HCT116 (cell line): Measurements from ENCODE around the gene CEP72. TPM values are rescaled to one million over a fixed set of nuclear protein-coding genes. Genes with fewer than 3 reads are reported as not detected.

ENCODE experiments used
- ATAC-seq: fragments of 200-7000 bp; cut with Tn5 transposase; 2 replicates; pipeline ENCODE4 v1.9.1; 2020; ENCODE audit warnings: mild to moderate bottlenecking, moderate library complexity
- BruUV-seq: library from RNA; stranded (reverse); fragments of 400-500 nt; replicated peaks from 2 replicates; lab custom pipeline; 2021; lab: Mats Ljungman, UMichigan
- CTCF ChIA-PET: fragments of 300-600 bp; sonication (Branson Sonifier 250); formaldehyde crosslinking; loops from one replicate; lab custom pipeline; 2021; ENCODE audit warnings: antibody characterized with exemption; lab: Charles Lee
- POLR2A ChIA-PET: fragments of 300-600, 350-600 bp; sonication (Branson Sonifier 250); formaldehyde crosslinking; loops from one replicate; lab custom pipeline; 2021; ENCODE audit warnings: antibody characterized with exemption; lab: Charles Lee
- RAD21 ChIA-PET, 2 experiments: fragments of 300-600 bp; sonication (Branson Sonifier 250); formaldehyde crosslinking; loops; one replicate each; lab custom pipeline; 2023; ENCODE audit warnings: low total read pairs in 2 of 2; ENCODE audit not compliant: uncharacterized antibody in 2 of 2, unreplicated experiment in 2 of 2, low non-redundant PET in 1 of 2; lab: Charles Lee
- DNase-seq: peaks from one replicate; pipeline ENCODE4 v3.0.0-alpha.2; 2010; ENCODE audit warnings: low read depth, low spot score
- H2AFZ ChIP-seq: fragments of 200-600 bp; shearing (Covaris generic), sonication (generic); 2 replicates; pipeline ENCODE4 v1.6.1; 2017; ENCODE audit warnings: low read depth, mixed run types, mixed read lengths, antibody characterized with exemption, low read length; ENCODE audit not compliant: poor library complexity, severe bottlenecking
- H3K27ac ChIP-seq: 2 replicates; pipeline ENCODE4 v1.5.1; 2012; ENCODE audit warnings: low read depth, low read length
- H3K27me3 ChIP-seq: fragments of 200-600 bp; sonication (generic); 2 replicates; pipeline ENCODE4 v1.6.1; 2016; ENCODE audit warnings: mixed run types, low read length, mixed read lengths; ENCODE audit not compliant: insufficient read depth
- H3K36me3 ChIP-seq, 2 experiments: fragments of 200-500 bp in 1 of 2; fragments of 200-600 bp in 1 of 2; sonication (Bioruptor generic) in 1 of 2; sonication (generic) in 1 of 2; 2 replicates each; pipeline versions ENCODE4 v1.5.1 to v1.6.1; 2014 to 2016; ENCODE audit warnings: low read length in 2 of 2, inconsistent platforms in 1 of 2, mixed read lengths in 1 of 2, mixed run types in 1 of 2; ENCODE audit not compliant: insufficient read depth in 2 of 2, control insufficient read depth in 1 of 2
- H3K4me1 ChIP-seq, 2 experiments: fragments of 200-600 bp in 1 of 2; sonication (generic) in 1 of 2; 2 replicates each; pipeline versions ENCODE4 v1.5.1 to v1.6.1; 2012 to 2017; ENCODE audit warnings: low read length in 2 of 2, inconsistent platforms in 1 of 2, mild to moderate bottlenecking in 1 of 2, mixed read lengths in 1 of 2, mixed run types in 1 of 2, moderate library complexity in 1 of 2; ENCODE audit not compliant: insufficient read depth in 2 of 2, control insufficient read depth in 1 of 2
- H3K4me2 ChIP-seq: fragments of 200-600 bp; sonication (generic); 2 replicates; pipeline ENCODE4 v1.6.1; 2017; ENCODE audit warnings: mixed run types, low read length, mixed read lengths
- H3K4me3 ChIP-seq, 2 experiments: fragments of 200-600 bp in 1 of 2; sonication (generic) in 1 of 2; replicated peaks in 1 of 2; 2 replicates each; pipeline ENCODE4 v1.5.1; 2011 to 2016; ENCODE audit warnings: low read length in 2 of 2, control low read depth in 1 of 2, low read depth in 1 of 2, mild to moderate bottlenecking in 1 of 2, mixed read lengths in 1 of 2, mixed run types in 1 of 2
- H3K79me2 ChIP-seq: fragments of 200-600 bp; sonication (generic); 2 replicates; pipeline ENCODE4 v1.6.1; 2017; ENCODE audit warnings: mild to moderate bottlenecking, mixed run types, low read length, moderate library complexity, mixed read lengths; ENCODE audit not compliant: insufficient read depth
- H3K9ac ChIP-seq: fragments of 200-600 bp; sonication (generic); 2 replicates; pipeline ENCODE4 v1.6.1; 2016; ENCODE audit warnings: low read length, mixed read lengths
- H3K9me2 ChIP-seq: fragments of 200-600 bp; sonication (generic), shearing (Covaris generic); 2 replicates; pipeline ENCODE4 v1.6.1; 2017; ENCODE audit warnings: mixed run types, mild to moderate bottlenecking, moderate library complexity; ENCODE audit not compliant: insufficient read depth
- H3K9me3 ChIP-seq, 2 experiments: fragments of 200-500 bp in 1 of 2; fragments of 200-600 bp in 1 of 2; sonication (Bioruptor generic) in 1 of 2; sonication (generic) in 1 of 2; 2 replicates each; pipeline ENCODE4 v1.6.1; 2014 to 2017; ENCODE audit warnings: low read length in 2 of 2, mixed read lengths in 2 of 2, inconsistent platforms in 1 of 2, low read depth in 1 of 2, mild to moderate bottlenecking in 1 of 2, mixed run types in 1 of 2, moderate library complexity in 1 of 2; ENCODE audit not compliant: control insufficient read depth in 1 of 2, insufficient read depth in 1 of 2
- H4K20me1 ChIP-seq: fragments of 200-600 bp; sonication (generic), shearing (Covaris generic); 2 replicates; pipeline ENCODE4 v1.6.1; 2017; ENCODE audit warnings: mixed run types, mild to moderate bottlenecking, moderate library complexity; ENCODE audit not compliant: insufficient read depth
- CBX3 ChIP-seq: IDR thresholded peaks from 2 replicates; pipeline ENCODE4 v1.6.1; 2012; ENCODE audit warnings: low read depth
- EGR1 ChIP-seq: IDR thresholded peaks from 2 replicates; pipeline ENCODE4 v1.6.1; 2012; ENCODE audit warnings: low read depth
- FOSL1 ChIP-seq: IDR thresholded peaks from 2 replicates; pipeline ENCODE4 v1.6.1; 2012; ENCODE audit warnings: low read depth
- MAX ChIP-seq: IDR thresholded peaks from 2 replicates; pipeline ENCODE4 v1.6.1; 2012
- POLR2AphosphoS5 ChIP-seq: IDR thresholded peaks from 2 replicates; pipeline ENCODE4 v1.6.1; 2011; ENCODE audit warnings: mild to moderate bottlenecking, low read depth, low read length, moderate library complexity
- SIN3A ChIP-seq: IDR thresholded peaks from 2 replicates; pipeline ENCODE4 v1.6.1; 2012; ENCODE audit warnings: low read depth
- SP1 ChIP-seq: IDR thresholded peaks from 2 replicates; pipeline ENCODE4 v1.6.1; 2012; ENCODE audit warnings: low read depth
- SRF ChIP-seq: IDR thresholded peaks from 2 replicates; pipeline ENCODE4 v1.6.1; 2012; ENCODE audit warnings: low read depth
- TCF7L2 ChIP-seq: IDR thresholded peaks from 2 replicates; pipeline ENCODE4 v1.7.0; 2011; ENCODE audit warnings: borderline replicate concordance, inconsistent platforms; ENCODE audit not compliant: insufficient read depth, insufficient read length; ENCODE audit errors: extremely low read depth
- YY1 ChIP-seq: IDR thresholded peaks from 2 replicates; pipeline ENCODE4 v1.6.1; 2011; ENCODE audit warnings: low read length, low read depth, moderate library complexity, mild to moderate bottlenecking; ENCODE audit not compliant: insufficient replicate concordance; ENCODE audit errors: extremely low read depth
- ZFX ChIP-seq: fragments of 450-650 bp; IDR thresholded peaks from 2 replicates; pipeline ENCODE4 v1.6.1; 2017
- intact Hi-C: fragments of 100-400 bp; cut with micrococcal nuclease; formaldehyde crosslinking; loops from 2 replicates; pipeline ENCODE4 v1.10.0; 2022
- total RNA-seq: library from RNA; stranded (reverse); gene quantifications from one replicate; pipeline ENCODE4 v1.2.1, GENCODE V29; 2021; ENCODE audit not compliant: unreplicated experiment
- TF ChIP-seq, protein P1 (sequence below): IDR thresholded peaks from 2 replicates; pipeline ENCODE4 v1.6.1; 2011; ENCODE audit warnings: mild to moderate bottlenecking, low read length, moderate library complexity; ENCODE audit not compliant: insufficient replicate concordance; ENCODE audit errors: extremely low read depth
- TF ChIP-seq, protein P2 (sequence below): IDR thresholded peaks from 2 replicates; pipeline ENCODE4 v1.6.1; 2012; ENCODE audit warnings: low read depth

CEP72 gene
- total RNA-seq, 1 experiment from 2014 or later: 25.6 TPM

DNA sequence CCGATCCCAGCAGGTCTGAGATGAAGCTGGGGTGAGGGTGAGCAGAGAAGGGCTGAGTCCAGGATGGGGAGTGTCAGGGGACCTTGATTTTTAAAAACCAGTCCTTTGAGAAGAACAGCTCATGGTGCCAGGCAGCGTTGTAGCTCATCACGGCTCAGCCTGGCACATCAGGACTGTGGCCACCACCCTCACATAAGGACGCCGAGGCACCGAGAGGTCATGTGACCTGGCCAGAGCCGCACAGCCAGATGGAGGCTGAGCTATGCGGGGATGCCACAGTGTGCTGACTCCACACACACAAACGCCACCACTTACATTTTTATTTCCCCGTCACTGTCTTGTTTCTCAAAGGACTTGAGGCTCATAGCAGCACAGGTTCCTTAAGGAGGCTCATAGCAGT, 32.9 kb upstream of the CEP72 start:
- Histone ChIP-seq H3K9ac (no peak overlapping the region), H3K9me2 (no peaks in the 10 kb centered on the region), H3K4me3 (no peak overlapping the region), H2AFZ (no peak overlapping the region)
- CTCF ChIA-PET: no interaction called here
- no peak for TF ChIP-seq YY1
- TF ChIP-seq, all 23 proteins: peak for 0
- intact Hi-C loops: no loop called here
- H3K27ac ChIP-seq: no peak overlapping the region
- no peaks in the 10 kb centered on the region for H3K4me1 ChIP-seq
- ChIA-PET RAD21 (no interaction called here), POLR2A (no interaction called here)
- H3K79me2 ChIP-seq: no peaks in the 10 kb centered on the region
- no peak for ATAC-seq
- H4K20me1 ChIP-seq: no peaks in the 10 kb centered on the region
- no TSS peak for BruUV-seq
- no peak for DNase-seq
- peaks cover 4 to 12% of the 10 kb centered on the region in 2 experiments; a peak in 2 of 4 replicates for H3K9me3 ChIP-seq
- no peaks in the 10 kb centered on the region for H3K36me3 ChIP-seq
- peaks cover 15% of the 10 kb centered on the region; the same call in 1 of the 2 replicates for H3K27me3 ChIP-seq
- no peak overlapping the region for H3K4me2 ChIP-seq

DNA sequence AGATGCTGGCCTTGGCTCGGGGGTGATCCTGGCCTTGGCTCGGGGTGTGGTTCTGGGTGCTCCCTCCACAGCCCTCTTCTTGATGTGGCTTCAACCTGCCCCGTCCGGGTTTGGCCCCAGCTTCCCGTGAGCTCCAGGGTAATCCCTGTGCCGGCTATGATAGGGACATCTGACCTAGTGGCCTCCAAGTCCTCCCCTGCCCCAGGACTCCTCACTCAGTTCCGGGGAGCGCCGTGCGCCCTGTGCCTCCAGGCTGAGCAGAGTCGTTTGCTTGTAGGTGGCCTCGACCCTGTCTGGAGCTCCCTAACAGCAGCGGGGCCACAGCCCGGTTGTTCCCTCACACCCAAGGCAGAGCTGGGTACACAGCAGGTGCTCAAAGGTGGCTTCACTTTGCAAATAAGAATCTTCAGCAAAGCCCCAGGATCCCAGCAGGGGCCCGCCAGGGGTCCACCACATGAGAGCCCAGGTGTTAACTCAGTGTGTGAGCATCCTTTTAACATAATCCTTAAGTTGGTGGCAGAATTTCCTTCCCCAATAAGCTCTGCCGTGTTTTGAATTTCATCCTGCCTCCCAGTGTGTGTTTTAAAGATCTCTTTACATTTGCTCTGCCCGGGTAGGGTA, 32.3 kb upstream of the CEP72 start:
- BruUV-seq: no TSS peak
- Histone ChIP-seq H3K27me3 (peaks cover 15% of the 10 kb centered on the region; the same call in 1 of the 2 replicates), H3K9me2 (no peaks in the 10 kb centered on the region), H4K20me1 (no peaks in the 10 kb centered on the region), H3K4me3 (no peak overlapping the region), H3K4me1 (no peaks in the 10 kb centered on the region), H2AFZ (no peak overlapping the region), H3K27ac (no peak overlapping the region), H3K9ac (no peak overlapping the region), H3K36me3 (no peaks in the 10 kb centered on the region), H3K9me3 (peaks cover 4 to 12% of the 10 kb centered on the region in 2 experiments; a peak in 2 of 4 replicates), H3K4me2 (no peak overlapping the region), H3K79me2 (no peaks in the 10 kb centered on the region)
- RAD21 ChIA-PET: no interaction called here
- POLR2A ChIA-PET: no interaction called here
- intact Hi-C loops: no loop called here
- ATAC-seq (no peak), DNase-seq (no peak)
- CTCF ChIA-PET: no interaction called here
- TF ChIP-seq MAX (no peak), SP1 (no peak), ZFX (no peak), SIN3A (no peak), POLR2AphosphoS5 (no peak), EGR1 (no peak), SRF (no peak), TCF7L2 (no peak), FOSL1 (no peak), CBX3 (no peak)
- TF ChIP-seq, protein P1, sequence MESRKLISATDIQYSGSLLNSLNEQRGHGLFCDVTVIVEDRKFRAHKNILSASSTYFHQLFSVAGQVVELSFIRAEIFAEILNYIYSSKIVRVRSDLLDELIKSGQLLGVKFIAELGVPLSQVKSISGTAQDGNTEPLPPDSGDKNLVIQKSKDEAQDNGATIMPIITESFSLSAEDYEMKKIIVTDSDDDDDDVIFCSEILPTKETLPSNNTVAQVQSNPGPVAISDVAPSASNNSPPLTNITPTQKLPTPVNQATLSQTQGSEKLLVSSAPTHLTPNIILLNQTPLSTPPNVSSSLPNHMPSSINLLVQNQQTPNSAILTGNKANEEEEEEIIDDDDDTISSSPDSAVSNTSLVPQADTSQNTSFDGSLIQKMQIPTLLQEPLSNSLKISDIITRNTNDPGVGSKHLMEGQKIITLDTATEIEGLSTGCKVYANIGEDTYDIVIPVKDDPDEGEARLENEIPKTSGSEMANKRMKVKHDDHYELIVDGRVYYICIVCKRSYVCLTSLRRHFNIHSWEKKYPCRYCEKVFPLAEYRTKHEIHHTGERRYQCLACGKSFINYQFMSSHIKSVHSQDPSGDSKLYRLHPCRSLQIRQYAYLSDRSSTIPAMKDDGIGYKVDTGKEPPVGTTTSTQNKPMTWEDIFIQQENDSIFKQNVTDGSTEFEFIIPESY: no peak
- TF ChIP-seq, protein P2, sequence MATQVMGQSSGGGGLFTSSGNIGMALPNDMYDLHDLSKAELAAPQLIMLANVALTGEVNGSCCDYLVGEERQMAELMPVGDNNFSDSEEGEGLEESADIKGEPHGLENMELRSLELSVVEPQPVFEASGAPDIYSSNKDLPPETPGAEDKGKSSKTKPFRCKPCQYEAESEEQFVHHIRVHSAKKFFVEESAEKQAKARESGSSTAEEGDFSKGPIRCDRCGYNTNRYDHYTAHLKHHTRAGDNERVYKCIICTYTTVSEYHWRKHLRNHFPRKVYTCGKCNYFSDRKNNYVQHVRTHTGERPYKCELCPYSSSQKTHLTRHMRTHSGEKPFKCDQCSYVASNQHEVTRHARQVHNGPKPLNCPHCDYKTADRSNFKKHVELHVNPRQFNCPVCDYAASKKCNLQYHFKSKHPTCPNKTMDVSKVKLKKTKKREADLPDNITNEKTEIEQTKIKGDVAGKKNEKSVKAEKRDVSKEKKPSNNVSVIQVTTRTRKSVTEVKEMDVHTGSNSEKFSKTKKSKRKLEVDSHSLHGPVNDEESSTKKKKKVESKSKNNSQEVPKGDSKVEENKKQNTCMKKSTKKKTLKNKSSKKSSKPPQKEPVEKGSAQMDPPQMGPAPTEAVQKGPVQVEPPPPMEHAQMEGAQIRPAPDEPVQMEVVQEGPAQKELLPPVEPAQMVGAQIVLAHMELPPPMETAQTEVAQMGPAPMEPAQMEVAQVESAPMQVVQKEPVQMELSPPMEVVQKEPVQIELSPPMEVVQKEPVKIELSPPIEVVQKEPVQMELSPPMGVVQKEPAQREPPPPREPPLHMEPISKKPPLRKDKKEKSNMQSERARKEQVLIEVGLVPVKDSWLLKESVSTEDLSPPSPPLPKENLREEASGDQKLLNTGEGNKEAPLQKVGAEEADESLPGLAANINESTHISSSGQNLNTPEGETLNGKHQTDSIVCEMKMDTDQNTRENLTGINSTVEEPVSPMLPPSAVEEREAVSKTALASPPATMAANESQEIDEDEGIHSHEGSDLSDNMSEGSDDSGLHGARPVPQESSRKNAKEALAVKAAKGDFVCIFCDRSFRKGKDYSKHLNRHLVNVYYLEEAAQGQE: no peak
